IMR-90 (cell line): ENCODE results near the gene HOXA3. TPM values are rescaled to one million over a fixed set of nuclear protein-coding genes. Genes with fewer than 3 reads are reported as not detected.

ENCODE experiments used
- ATAC-seq: fragments of 200-7000 bp; cut with Tn5 transposase; 2 replicates; pipeline ENCODE4 v1.9.1; 2020; ENCODE audit warnings: low read depth, mild to moderate bottlenecking, moderate library complexity
- BruUV-seq: library from RNA; stranded (reverse); fragments of 400-500 nt; replicated peaks from 2 replicates; lab custom pipeline; 2021; lab: Mats Ljungman, UMichigan
- CTCF ChIA-PET: fragments of 300-600 bp; formaldehyde crosslinking; extraction: SDS; loops from one replicate; lab custom pipeline; 2021; ENCODE audit warnings: antibody characterized with exemption; lab: Yijun Ruan, JAX
- POLR2A ChIA-PET: fragments of 300-600 bp; sonication (Branson Sonifier 250); formaldehyde crosslinking; loops from one replicate; lab custom pipeline; 2022; ENCODE audit warnings: antibody characterized with exemption; ENCODE audit not compliant: unreplicated experiment; lab: Charles Lee
- DNase-seq: peaks from one replicate; pipeline ENCODE4 v3.0.0; 2013
- H2AFZ ChIP-seq: replicated peaks from 2 replicates; pipeline ENCODE3; 2013; ENCODE audit warnings: low read length, mild to moderate bottlenecking; ENCODE audit not compliant: poor library complexity
- H2AK5ac ChIP-seq: 2 replicates; pipeline ENCODE4 v1.6.1; 2013; ENCODE audit warnings: low read depth, low read length, inconsistent platforms
- H2AK9ac ChIP-seq: replicated peaks from 2 replicates; pipeline ENCODE3; 2013; ENCODE audit warnings: mild to moderate bottlenecking, low read depth, low read length, moderate library complexity; ENCODE audit not compliant: poor library complexity
- H2BK120ac ChIP-seq: 2 replicates; pipeline ENCODE4 v1.6.1; 2013; ENCODE audit warnings: low read depth, low read length, inconsistent platforms
- H2BK15ac ChIP-seq: 3 replicates; pipeline ENCODE4 v1.6.1; 2013; ENCODE audit warnings: low read depth, low read length, inconsistent platforms
- H2BK20ac ChIP-seq: 2 replicates; pipeline ENCODE4 v1.6.1; 2013; ENCODE audit warnings: low read depth, mild to moderate bottlenecking, inconsistent platforms, low read length, moderate library complexity
- H2BK5ac ChIP-seq: 2 replicates; pipeline ENCODE4 v1.6.1; 2013; ENCODE audit warnings: mild to moderate bottlenecking, low read depth, low read length, inconsistent platforms; ENCODE audit not compliant: poor library complexity, severe bottlenecking
- H3K14ac ChIP-seq: replicated peaks from 2 replicates; pipeline ENCODE4 v1.6.1; 2013; ENCODE audit warnings: low read depth, low read length, inconsistent platforms
- H3K18ac ChIP-seq: 2 replicates; pipeline ENCODE4 v1.6.1; 2013; ENCODE audit warnings: low read depth, low read length, control low read depth
- H3K23ac ChIP-seq: 2 replicates; pipeline ENCODE4 v1.6.1; 2013; ENCODE audit warnings: low read depth, low read length, inconsistent platforms
- H3K27ac ChIP-seq: 2 replicates; pipeline ENCODE4 v1.5.1; 2013; ENCODE audit warnings: mild to moderate bottlenecking, control low read depth, low read length; ENCODE audit not compliant: insufficient read depth
- H3K27me3 ChIP-seq: 2 replicates; pipeline ENCODE4 v1.6.1; 2013; ENCODE audit warnings: low read length; ENCODE audit not compliant: control insufficient read depth, insufficient read depth
- H3K36me3 ChIP-seq: 2 replicates; pipeline ENCODE4 v1.6.1; 2013; ENCODE audit warnings: low read length, mixed read lengths; ENCODE audit not compliant: control insufficient read depth, insufficient read depth
- H3K4ac ChIP-seq: 2 replicates; pipeline ENCODE4 v1.6.1; 2013; ENCODE audit warnings: low read depth, low read length, inconsistent platforms
- H3K4me1 ChIP-seq: 2 replicates; pipeline ENCODE4 v1.6.1; 2013; ENCODE audit warnings: low read length, mixed read lengths; ENCODE audit not compliant: control insufficient read depth, insufficient read depth
- H3K4me2 ChIP-seq: 2 replicates; pipeline ENCODE4 v1.6.1; 2013; ENCODE audit warnings: low read depth, mild to moderate bottlenecking, control low read depth, low read length, moderate library complexity
- H3K4me3 ChIP-seq: 2 replicates; pipeline ENCODE4 v1.5.1; 2013; ENCODE audit warnings: low read depth, mild to moderate bottlenecking, control low read depth, low read length, moderate library complexity; ENCODE audit not compliant: insufficient read depth
- H3K56ac ChIP-seq: 2 replicates; pipeline ENCODE4 v1.6.1; 2013; ENCODE audit warnings: low read length, inconsistent platforms; ENCODE audit not compliant: insufficient read depth; ENCODE audit errors: extremely low read depth
- H3K79me1 ChIP-seq, 2 experiments: 2 replicates each; pipeline ENCODE4 v1.6.1; 2013; ENCODE audit warnings: low read length in 2 of 2, inconsistent platforms in 1 of 2, low read depth in 1 of 2
- H3K9ac ChIP-seq: 2 replicates; pipeline ENCODE4 v1.6.1; 2013; ENCODE audit warnings: low read depth, low read length, control low read depth
- H3K9me1 ChIP-seq: 2 replicates; pipeline ENCODE4 v1.6.1; 2013; ENCODE audit warnings: low read length, inconsistent platforms; ENCODE audit not compliant: insufficient read depth
- H3K9me3 ChIP-seq: 2 replicates; pipeline ENCODE4 v1.6.1; 2013; ENCODE audit warnings: low read length; ENCODE audit not compliant: control insufficient read depth, insufficient read depth
- H4K20me1 ChIP-seq: 2 replicates; pipeline ENCODE4 v1.6.1; 2013; ENCODE audit warnings: low read length, inconsistent platforms; ENCODE audit not compliant: insufficient read depth
- H4K5ac ChIP-seq: 2 replicates; pipeline ENCODE4 v1.6.1; 2013; ENCODE audit warnings: mild to moderate bottlenecking, low read depth, low read length, control low read depth
- H4K8ac ChIP-seq, 2 experiments: 2 replicates each; pipeline ENCODE4 v1.6.1; 2013; ENCODE audit warnings: low read depth in 2 of 2, low read length in 2 of 2, control low read depth in 1 of 2, inconsistent platforms in 1 of 2
- H4K91ac ChIP-seq: 2 replicates; pipeline ENCODE4 v1.6.1; 2013; ENCODE audit warnings: low read depth, low read length, inconsistent platforms; ENCODE audit not compliant: insufficient read depth
- BHLHE40 ChIP-seq: fragments of 150-350 bp; IDR thresholded peaks from 2 replicates; pipeline ENCODE4 v1.6.1; 2016; ENCODE audit warnings: mild to moderate bottlenecking, low read depth, low read length
- CHD1 ChIP-seq: IDR thresholded peaks from 2 replicates; pipeline ENCODE4 v1.6.1; 2012; ENCODE audit warnings: low read depth, low read length, improper control_type of control experiment
- FOS ChIP-seq: fragments of 150-350 bp; IDR thresholded peaks from 2 replicates; pipeline ENCODE4 v1.6.1; 2016; ENCODE audit warnings: low read depth, low read length
- RFX5 ChIP-seq: IDR thresholded peaks from 2 replicates; pipeline ENCODE4 v1.8.0; 2012; ENCODE audit warnings: low read depth, mild to moderate bottlenecking, low read length, moderate library complexity
- WGBS, 2 experiments: methylation state at CpG; one replicate each; pipeline versions ENCODE4 v1.1.5 to v1.1.7; 2013; ENCODE audit warnings: missing lambda C conversion rate in 2 of 2; ENCODE audit not compliant: insufficient read length in 1 of 2; ENCODE audit errors: extremely low coverage in 2 of 2; 5-methylcytosine and 5-hydroxymethylcytosine counted together
- dilution Hi-C: fragments of 300-500 bp; cut with HindIII; formaldehyde crosslinking; loops from one replicate; pipeline ENCODE4 v1.14.3; 2018; ENCODE audit warnings: low sequenced_read_pairs; ENCODE audit not compliant: unreplicated experiment
- in situ Hi-C: fragments of 300-500 bp; cut with MboI; formaldehyde crosslinking; loops from 3 replicates; pipeline ENCODE4 v1.14.3; 2019; ENCODE audit warnings: low sequenced_read_pairs, inconsistent platforms, mixed read lengths
- intact Hi-C: fragments of 100-400 bp; cut with micrococcal nuclease; formaldehyde crosslinking; loops from 2 replicates; pipeline ENCODE4 v1.10.0; 2022
- polyA plus RNA-seq, 3 experiments: library from polyadenylated mRNA; depleted of rRNA; stranded (reverse); fragments of >200 nt; gene quantifications; 2 replicates each; pipeline ENCODE4 v1.2.3, GENCODE V29; 2012; ENCODE audit warnings: low replicate concordance in 1 of 3
- total RNA-seq: library from RNA; depleted of rRNA; stranded (reverse); fragments of >200 nt; gene quantifications from 2 replicates; pipeline ENCODE4 v1.2.3, GENCODE V29; 2012
- TF ChIP-seq, protein P1 (sequence below): fragments of 150-350 bp; IDR thresholded peaks from 2 replicates; pipeline ENCODE4 v1.6.1; 2017; ENCODE audit warnings: mild to moderate bottlenecking, antibody characterized with exemption, low read length, low read depth
- TF ChIP-seq, protein P2 (sequence below): fragments of 150-350 bp; IDR thresholded peaks from 2 replicates; pipeline ENCODE4 v1.6.1; 2016; ENCODE audit warnings: low read depth, mild to moderate bottlenecking, low read length, moderate library complexity, borderline replicate concordance

The HOXA3 gene
- total and polyA plus RNA-seq, 2 of the 4 experiments (the other 2 are of a cell fraction): 0.90 to 5.4 TPM

- POLR2A ChIA-PET: interaction anchor here (0.7 kb wide), 1 partner anchor 18 kb away, joined by 3 read pairs; no protein-coding TSS in a partner anchor
- peak overlapping the region; percentile 74 for H3K27ac ChIP-seq
Observed at GRCh38 chr7:27118580-27118979, 33.8 kb downstream of the HOXA3 start.

More at GRCh38 chr7:27118580-27118979, 33.8 kb downstream of the HOXA3 start:
- H3K4me2 ChIP-seq: peak overlapping the region; percentile 78
- H2AK5ac ChIP-seq: peak overlapping the region; percentile 56; the same call in 1 of the 2 replicates
- H3K79me1 ChIP-seq: peaks cover 0 to 40% of the 10 kb centered on the region in 2 experiments; a peak in 3 of 4 replicates
- WGBS, 2 experiments: 17% methylated on average over 1 of the region's 3 CpGs; no CpG with 5 or more reads in 1 of the 2 experiments
- H3K9me3 ChIP-seq: no peaks in the 10 kb centered on the region
- peak overlapping the region; percentile 39; the same call in 1 of the 3 replicates for H2BK15ac ChIP-seq
- H2BK5ac ChIP-seq: peak overlapping the region; percentile 80
- peaks cover 7% of the 10 kb centered on the region; the same call in 1 of the 2 replicates for H3K9me1 ChIP-seq
- peak overlapping the region; percentile 83 for H3K56ac ChIP-seq
- H3K4me1 ChIP-seq: peaks cover 28% of the 10 kb centered on the region
- H3K4me3 ChIP-seq: peak overlapping the region; percentile 71; the same call in 1 of the 2 replicates
- H3K23ac ChIP-seq: peak overlapping the region; percentile 89
- peak overlapping the region in 1 of 2 experiments; percentile 32; a peak in 3 of 4 replicates for H4K8ac ChIP-seq
- H4K5ac ChIP-seq: peak overlapping the region; percentile 24
- peaks cover 9% of the 10 kb centered on the region; the same call in 1 of the 2 replicates for H3K36me3 ChIP-seq
- TF ChIP-seq RFX5 (no peak), FOS (no peak), BHLHE40 (no peak), CHD1 (no peak)
- TF ChIP-seq, protein P1, sequence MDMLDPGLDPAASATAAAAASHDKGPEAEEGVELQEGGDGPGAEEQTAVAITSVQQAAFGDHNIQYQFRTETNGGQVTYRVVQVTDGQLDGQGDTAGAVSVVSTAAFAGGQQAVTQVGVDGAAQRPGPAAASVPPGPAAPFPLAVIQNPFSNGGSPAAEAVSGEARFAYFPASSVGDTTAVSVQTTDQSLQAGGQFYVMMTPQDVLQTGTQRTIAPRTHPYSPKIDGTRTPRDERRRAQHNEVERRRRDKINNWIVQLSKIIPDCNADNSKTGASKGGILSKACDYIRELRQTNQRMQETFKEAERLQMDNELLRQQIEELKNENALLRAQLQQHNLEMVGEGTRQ: no peak
- TF ChIP-seq, protein P2, sequence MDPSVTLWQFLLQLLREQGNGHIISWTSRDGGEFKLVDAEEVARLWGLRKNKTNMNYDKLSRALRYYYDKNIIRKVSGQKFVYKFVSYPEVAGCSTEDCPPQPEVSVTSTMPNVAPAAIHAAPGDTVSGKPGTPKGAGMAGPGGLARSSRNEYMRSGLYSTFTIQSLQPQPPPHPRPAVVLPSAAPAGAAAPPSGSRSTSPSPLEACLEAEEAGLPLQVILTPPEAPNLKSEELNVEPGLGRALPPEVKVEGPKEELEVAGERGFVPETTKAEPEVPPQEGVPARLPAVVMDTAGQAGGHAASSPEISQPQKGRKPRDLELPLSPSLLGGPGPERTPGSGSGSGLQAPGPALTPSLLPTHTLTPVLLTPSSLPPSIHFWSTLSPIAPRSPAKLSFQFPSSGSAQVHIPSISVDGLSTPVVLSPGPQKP: no peak
- DNase-seq (no peak), ATAC-seq (peak; percentile 2)
- H3K18ac ChIP-seq: peak overlapping the region; percentile 86
- CTCF ChIA-PET: no interaction called here
- intact Hi-C loops: no loop called here
- peak overlapping the region; percentile 76 for H3K14ac ChIP-seq
- H2AFZ ChIP-seq: peak overlapping the region; percentile 36
- no peaks in the 10 kb centered on the region for H3K27me3 ChIP-seq
- peaks cover 10% of the 10 kb centered on the region for H4K20me1 ChIP-seq
- dilution Hi-C loops: no loop called here
- in situ Hi-C loops: no loop called here
- peak overlapping the region; percentile 39 for H2BK120ac ChIP-seq
- peak overlapping the region; percentile 87 for H3K4ac ChIP-seq
- peak overlapping the region; percentile 78 for H2BK20ac ChIP-seq
- peak overlapping the region; percentile 47 for H2AK9ac ChIP-seq
- no TSS peak for BruUV-seq
- H3K9ac ChIP-seq: peak overlapping the region; percentile 8
- H4K91ac ChIP-seq: peak overlapping the region; percentile 69
